Measurements from ENCODE around the gene HAND1. TPM values are rescaled to one million over a fixed set of nuclear protein-coding genes. Genes with fewer than 3 reads are reported as not detected.

HAND1 gene
- polyA plus RNA-seq, 1 experiment: not detected

DNA sequence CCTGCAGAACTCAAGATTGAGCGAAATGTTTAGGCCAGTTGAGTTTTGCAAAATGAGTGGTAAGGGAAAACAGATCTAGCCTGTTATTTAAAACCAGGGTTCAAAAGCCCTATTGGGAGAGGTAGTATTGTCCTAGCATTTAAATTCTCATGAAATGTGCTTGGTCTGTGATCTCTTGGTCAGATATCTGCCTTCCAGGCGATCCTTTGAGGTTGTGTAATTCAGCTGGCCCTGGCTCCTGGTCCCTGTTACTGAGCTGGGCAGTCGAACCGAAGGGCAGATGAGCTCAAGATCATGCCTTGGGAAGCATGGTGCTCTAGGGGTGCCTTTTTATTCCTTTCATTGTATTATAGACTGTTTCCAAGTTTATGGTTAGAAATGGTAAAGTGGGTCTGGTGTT is 17.9 kb downstream of the HAND1 start:
- ChIA-PET CTCF (interaction anchor here (0.5 kb wide), 1 partner anchor 28 kb away, joined by 3 read pairs; no protein-coding TSS in a partner anchor), POLR2A (no interaction called here)
- H3K36me3 ChIP-seq (ENCODE audit: control insufficient read depth, insufficient read depth, low read length): peaks cover 9% of the 10 kb centered on the region
- no peaks in the 10 kb centered on the region for H3K27me3 ChIP-seq (ENCODE audit: control insufficient read depth, insufficient read depth, low read length)
- TF ChIP-seq, protein P1, sequence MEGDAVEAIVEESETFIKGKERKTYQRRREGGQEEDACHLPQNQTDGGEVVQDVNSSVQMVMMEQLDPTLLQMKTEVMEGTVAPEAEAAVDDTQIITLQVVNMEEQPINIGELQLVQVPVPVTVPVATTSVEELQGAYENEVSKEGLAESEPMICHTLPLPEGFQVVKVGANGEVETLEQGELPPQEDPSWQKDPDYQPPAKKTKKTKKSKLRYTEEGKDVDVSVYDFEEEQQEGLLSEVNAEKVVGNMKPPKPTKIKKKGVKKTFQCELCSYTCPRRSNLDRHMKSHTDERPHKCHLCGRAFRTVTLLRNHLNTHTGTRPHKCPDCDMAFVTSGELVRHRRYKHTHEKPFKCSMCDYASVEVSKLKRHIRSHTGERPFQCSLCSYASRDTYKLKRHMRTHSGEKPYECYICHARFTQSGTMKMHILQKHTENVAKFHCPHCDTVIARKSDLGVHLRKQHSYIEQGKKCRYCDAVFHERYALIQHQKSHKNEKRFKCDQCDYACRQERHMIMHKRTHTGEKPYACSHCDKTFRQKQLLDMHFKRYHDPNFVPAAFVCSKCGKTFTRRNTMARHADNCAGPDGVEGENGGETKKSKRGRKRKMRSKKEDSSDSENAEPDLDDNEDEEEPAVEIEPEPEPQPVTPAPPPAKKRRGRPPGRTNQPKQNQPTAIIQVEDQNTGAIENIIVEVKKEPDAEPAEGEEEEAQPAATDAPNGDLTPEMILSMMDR (IDR thresholded peaks at IDR 0.05; ENCODE audit: insufficient read depth, low read depth, low read length): no peak
- no peak overlapping the region for H3K4me3 ChIP-seq (ENCODE audit: low read depth, low read length)
- DNase-seq (ENCODE audit: low read depth): no peak

DNA sequence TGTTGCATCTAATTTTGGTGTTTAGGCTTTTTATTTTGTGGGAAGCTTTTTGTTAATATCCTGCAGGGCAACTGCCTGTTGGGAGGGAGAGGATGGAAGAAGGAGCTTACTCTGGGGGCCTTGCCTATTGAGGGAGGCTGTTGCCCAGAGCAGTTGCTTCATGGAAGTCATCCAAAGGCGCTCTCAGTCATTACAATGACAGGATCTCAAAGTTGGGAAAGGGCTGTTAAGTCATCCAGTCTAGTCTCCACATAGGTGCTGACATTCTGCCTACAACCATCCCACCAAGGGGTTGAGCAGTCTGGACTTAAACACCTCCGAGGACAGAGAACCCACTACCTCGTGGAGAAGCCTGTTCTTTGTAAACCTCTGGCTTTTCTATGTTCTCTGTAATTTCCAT is 19.0 kb downstream of the HAND1 start:
- no peak for DNase-seq (ENCODE audit: low read depth)
- H3K4me3 ChIP-seq (ENCODE audit: low read depth, low read length): no peak overlapping the region
- POLR2A ChIA-PET: no interaction called here
- CTCF ChIA-PET: interaction anchor here (0.8 to 1.7 kb wide), 2 partner anchors 9 to 151 kb away, joined by 4 to 7 read pairs; no protein-coding TSS in a partner anchor
- no peaks in the 10 kb centered on the region for H3K27me3 ChIP-seq (ENCODE audit: control insufficient read depth, insufficient read depth, low read length)
- TF ChIP-seq, protein P1 (IDR thresholded peaks at IDR 0.05; ENCODE audit: insufficient read depth, low read depth, low read length): no peak
- peaks cover 9% of the 10 kb centered on the region for H3K36me3 ChIP-seq (ENCODE audit: control insufficient read depth, insufficient read depth, low read length)

DNA sequence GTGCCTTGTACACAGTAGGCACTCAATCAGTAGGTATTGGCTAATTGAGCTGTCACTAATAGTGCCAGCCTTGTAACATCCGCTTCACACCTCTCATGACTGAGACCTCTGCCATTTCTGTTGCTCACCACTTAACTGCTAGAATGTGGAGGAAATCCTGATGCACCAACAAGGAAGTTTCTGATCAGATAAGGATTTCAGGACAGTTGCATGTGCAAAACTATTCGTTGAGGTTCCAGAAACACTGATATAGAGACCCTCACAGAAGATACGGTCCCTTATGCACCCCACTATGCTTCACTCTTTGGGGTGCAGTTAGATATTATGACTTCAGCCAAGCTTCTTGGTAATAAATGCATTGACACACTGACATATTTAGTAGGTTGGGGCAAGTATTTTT is 21.5 kb downstream of the HAND1 start:
- POLR2A ChIA-PET: no interaction called here
- peaks cover 19% of the 10 kb centered on the region for H3K36me3 ChIP-seq (ENCODE audit: control insufficient read depth, insufficient read depth, low read length)
- TF ChIP-seq, protein P1 (IDR thresholded peaks at IDR 0.05; ENCODE audit: insufficient read depth, low read depth, low read length): no peak
- H3K4me3 ChIP-seq (ENCODE audit: low read depth, low read length): no peak overlapping the region
- no peak for DNase-seq (ENCODE audit: low read depth)
- CTCF ChIA-PET: interaction anchor here (0.9 to 2.2 kb wide), 4 partner anchors 10 to 171 kb away, joined by 3 to 7 read pairs (median 4); no protein-coding TSS in a partner anchor
- no peaks in the 10 kb centered on the region for H3K27me3 ChIP-seq (ENCODE audit: control insufficient read depth, insufficient read depth, low read length)

DNA sequence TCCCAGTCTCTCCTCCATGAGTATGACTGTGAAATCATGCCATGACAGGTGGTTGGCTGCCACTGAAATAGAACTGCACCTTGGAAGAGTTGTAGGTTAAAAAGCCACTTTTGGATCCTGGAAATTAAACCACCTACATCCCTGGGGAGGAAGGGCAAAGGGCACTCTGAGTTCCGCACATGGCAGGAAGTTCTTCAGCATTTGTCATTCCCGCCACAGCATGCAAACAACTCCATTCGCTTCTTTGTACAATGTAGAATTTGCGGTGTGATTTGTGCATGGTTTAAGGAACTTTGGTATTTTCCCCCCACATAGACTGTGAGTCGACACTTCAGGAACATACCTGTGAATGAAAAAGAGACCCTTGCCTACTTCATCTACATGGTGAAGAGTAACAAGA is 22.4 kb downstream of the HAND1 start:
- ChIA-PET POLR2A (no interaction called here), CTCF (interaction anchor here (1.1 to 2.2 kb wide), 2 partner anchors 13 to 172 kb away, joined by 3 to 6 read pairs; no protein-coding TSS in a partner anchor)
- Histone ChIP-seq H3K36me3 (ENCODE audit: control insufficient read depth, insufficient read depth, low read length) (peaks cover 22% of the 10 kb centered on the region), H3K4me3 (ENCODE audit: low read depth, low read length) (no peak overlapping the region), H3K27me3 (ENCODE audit: control insufficient read depth, insufficient read depth, low read length) (no peaks in the 10 kb centered on the region)
- no peak for DNase-seq (ENCODE audit: low read depth)
- TF ChIP-seq, protein P1 (IDR thresholded peaks at IDR 0.05; ENCODE audit: insufficient read depth, low read depth, low read length): no peak

DNA sequence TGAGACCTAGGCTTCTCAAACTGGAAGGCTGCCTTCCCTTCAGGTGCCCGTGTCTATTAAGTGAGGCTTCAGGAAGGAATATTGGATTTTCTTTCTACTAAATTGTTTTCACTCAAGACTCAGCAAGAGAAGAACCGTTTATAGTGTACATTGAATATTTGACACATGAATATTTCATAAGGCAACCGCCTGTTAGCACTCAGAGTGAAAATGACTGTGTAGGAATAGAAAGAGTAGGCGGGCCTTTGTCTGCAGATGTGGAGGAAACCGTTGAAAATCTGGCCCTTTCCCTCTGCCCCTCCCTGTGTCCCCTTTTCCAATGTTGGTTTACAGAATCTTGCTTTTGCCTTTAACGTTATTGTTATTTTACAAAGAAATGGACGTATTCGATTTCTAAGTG is 26.1 kb downstream of the HAND1 start:
- Histone ChIP-seq H3K27me3 (ENCODE audit: control insufficient read depth, insufficient read depth, low read length) (no peaks in the 10 kb centered on the region), H3K36me3 (ENCODE audit: control insufficient read depth, insufficient read depth, low read length) (peaks cover 22% of the 10 kb centered on the region), H3K4me3 (ENCODE audit: low read depth, low read length) (no peak overlapping the region)
- ChIA-PET CTCF (interaction anchor here (0.7 to 1.1 kb wide), 2 partner anchors 15 to 478 kb away, joined by 3 to 4 read pairs; no protein-coding TSS in a partner anchor), POLR2A (interaction anchor here (0.7 kb wide), 1 partner anchor 405 kb away, joined by 12 read pairs; no protein-coding TSS in a partner anchor)
- TF ChIP-seq, protein P1 (IDR thresholded peaks at IDR 0.05; ENCODE audit: insufficient read depth, low read depth, low read length): no peak
- DNase-seq (ENCODE audit: low read depth): no peak
